MM.1S (cell line): ENCODE measurements around the gene CALM1.

Source experiments
- EZH2 ChIP-seq: fragments of 300-600 bp; sonication (generic); optimal IDR thresholded peaks from 2 replicates; pipeline ENCODE3; 2017; ENCODE audit warnings: low read depth, mild to moderate bottlenecking, antibody characterized with exemption, low read length, mixed read lengths
- EZH2phosphoT487 ChIP-seq: fragments of 300-600 bp; sonication (generic); IDR thresholded peaks from 2 replicates; pipeline ENCODE4 v1.6.1; 2018; ENCODE audit warnings: antibody characterized with exemption, low read length
- TF ChIP-seq, protein P1 (sequence below): fragments of 300-600 bp; sonication (generic); IDR thresholded peaks from 2 replicates; pipeline ENCODE4 v1.5.1; 2016; ENCODE audit warnings: antibody characterized with exemption, low read length, mixed read lengths

DNA sequence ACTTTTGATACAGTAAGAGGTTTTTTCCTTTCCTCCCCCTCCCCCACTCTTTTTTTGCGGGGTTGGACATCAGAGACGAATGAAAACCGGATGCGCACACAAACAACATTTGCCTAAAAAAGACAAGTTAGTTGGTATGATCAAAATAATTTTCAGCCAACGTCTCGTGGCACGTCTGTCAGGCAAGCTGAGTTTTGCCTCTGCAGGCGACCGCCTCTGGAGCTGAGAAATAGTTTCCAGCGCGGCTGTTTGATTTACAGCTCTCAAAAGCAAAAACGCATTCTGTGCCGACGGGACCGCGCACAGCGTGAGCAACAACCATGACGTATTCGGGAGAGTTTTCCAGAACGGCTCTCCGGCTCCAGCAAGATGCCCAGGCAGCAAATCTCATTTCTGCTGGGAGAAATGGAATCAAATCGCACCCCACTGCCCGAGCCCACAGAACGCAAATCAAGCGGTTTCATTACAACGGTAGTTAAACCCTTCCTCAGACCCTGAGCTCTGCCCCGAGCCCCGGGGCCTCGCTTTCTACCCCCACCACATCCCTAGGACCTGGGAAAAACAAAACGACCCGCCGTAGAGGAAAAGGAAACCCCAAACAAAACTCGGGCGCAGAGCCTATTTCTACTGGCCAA, 14.2 kb upstream of the CALM1 start:
- TF ChIP-seq, protein P1, sequence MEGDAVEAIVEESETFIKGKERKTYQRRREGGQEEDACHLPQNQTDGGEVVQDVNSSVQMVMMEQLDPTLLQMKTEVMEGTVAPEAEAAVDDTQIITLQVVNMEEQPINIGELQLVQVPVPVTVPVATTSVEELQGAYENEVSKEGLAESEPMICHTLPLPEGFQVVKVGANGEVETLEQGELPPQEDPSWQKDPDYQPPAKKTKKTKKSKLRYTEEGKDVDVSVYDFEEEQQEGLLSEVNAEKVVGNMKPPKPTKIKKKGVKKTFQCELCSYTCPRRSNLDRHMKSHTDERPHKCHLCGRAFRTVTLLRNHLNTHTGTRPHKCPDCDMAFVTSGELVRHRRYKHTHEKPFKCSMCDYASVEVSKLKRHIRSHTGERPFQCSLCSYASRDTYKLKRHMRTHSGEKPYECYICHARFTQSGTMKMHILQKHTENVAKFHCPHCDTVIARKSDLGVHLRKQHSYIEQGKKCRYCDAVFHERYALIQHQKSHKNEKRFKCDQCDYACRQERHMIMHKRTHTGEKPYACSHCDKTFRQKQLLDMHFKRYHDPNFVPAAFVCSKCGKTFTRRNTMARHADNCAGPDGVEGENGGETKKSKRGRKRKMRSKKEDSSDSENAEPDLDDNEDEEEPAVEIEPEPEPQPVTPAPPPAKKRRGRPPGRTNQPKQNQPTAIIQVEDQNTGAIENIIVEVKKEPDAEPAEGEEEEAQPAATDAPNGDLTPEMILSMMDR, result no peak
- TF ChIP-seq EZH2, result no peak
- TF ChIP-seq EZH2phosphoT487, result no peak
